ENCODE data around the gene AKAIN1. TPM values are rescaled to one million over a fixed set of nuclear protein-coding genes. Genes with fewer than 3 reads are reported as not detected.

AKAIN1 gene
- total RNA-seq, 6 experiments from 2014 or later, result not detected

GRCh38 chr18:5155218-5155906, 41.7 kb downstream of the AKAIN1 start:
- Mint-ChIP-seq H3K27me3 (ENCODE audit: insufficient read depth) (no peaks in the 10 kb centered on the region; the same call in 1 of the 2 replicates), H3K4me1 (ENCODE audit: low read depth) (no peaks in the 10 kb centered on the region), H3K4me3 (no peak overlapping the region), H3K36me3 (ENCODE audit: low read depth) (peaks cover 5% of the 10 kb centered on the region; the same call in 1 of the 2 replicates), H3K9me3 (peaks cover 45% of the 10 kb centered on the region), H3K27ac (no peak overlapping the region)
- DNase-seq, result no peak
- no peak for TF ChIP-seq CTCF (IDR thresholded peaks at IDR 0.05)

GRCh38 chr18:5152343-5153020, 44.6 kb downstream of the AKAIN1 start:
- no peak for DNase-seq
- H3K4me1 Mint-ChIP-seq (ENCODE audit: low read depth), result no peaks in the 10 kb centered on the region
- no peak for TF ChIP-seq CTCF (IDR thresholded peaks at IDR 0.05)
- H3K27ac Mint-ChIP-seq, result no peak overlapping the region
- H3K4me3 Mint-ChIP-seq, result no peak overlapping the region
- H3K27me3 Mint-ChIP-seq (ENCODE audit: insufficient read depth), result no peaks in the 10 kb centered on the region; the same call in 1 of the 2 replicates
- H3K36me3 Mint-ChIP-seq (ENCODE audit: low read depth), result no peaks in the 10 kb centered on the region
- peaks cover 24% of the 10 kb centered on the region for H3K9me3 Mint-ChIP-seq

GRCh38 chr18:5150894-5151293, 46.2 kb downstream of the AKAIN1 start:
- H3K4me1 Mint-ChIP-seq (ENCODE audit: low read depth), result no peaks in the 10 kb centered on the region
- TF ChIP-seq CTCF (IDR thresholded peaks at IDR 0.05), result no peak

GRCh38 chr18:5146093-5146492, 51.0 kb downstream of the AKAIN1 start:
- H3K27ac Mint-ChIP-seq, result no peak overlapping the region
- no peak overlapping the region for H3K4me3 Mint-ChIP-seq
- no peak for TF ChIP-seq CTCF (IDR thresholded peaks at IDR 0.05)
- no peaks in the 10 kb centered on the region for H3K36me3 Mint-ChIP-seq (ENCODE audit: low read depth)
- no peak for DNase-seq
- no peaks in the 10 kb centered on the region for H3K4me1 Mint-ChIP-seq (ENCODE audit: low read depth)
- H3K9me3 Mint-ChIP-seq, result peaks cover 31% of the 10 kb centered on the region
- H3K27me3 Mint-ChIP-seq (ENCODE audit: insufficient read depth), result no peaks in the 10 kb centered on the region; the same call in 1 of the 2 replicates

More at GRCh38 chr18:5150894-5151293, 46.2 kb downstream of the AKAIN1 start:
- DNase-seq, result no peak
- H3K27me3 Mint-ChIP-seq (ENCODE audit: insufficient read depth), result no peaks in the 10 kb centered on the region; the same call in 1 of the 2 replicates
- no peak overlapping the region for H3K4me3 Mint-ChIP-seq
- no peaks in the 10 kb centered on the region for H3K36me3 Mint-ChIP-seq (ENCODE audit: low read depth)
- H3K27ac Mint-ChIP-seq, result no peak overlapping the region
- H3K9me3 Mint-ChIP-seq, result peaks cover 22% of the 10 kb centered on the region

- H3K27me3 Mint-ChIP-seq (ENCODE audit: insufficient read depth), result no peaks in the 10 kb centered on the region
- peaks cover 32% of the 10 kb centered on the region for H3K9me3 Mint-ChIP-seq
- no peak for DNase-seq
- no peak overlapping the region for H3K4me3 Mint-ChIP-seq
- H3K36me3 Mint-ChIP-seq (ENCODE audit: low read depth), result no peaks in the 10 kb centered on the region
- H3K4me1 Mint-ChIP-seq (ENCODE audit: low read depth), result no peaks in the 10 kb centered on the region
- TF ChIP-seq CTCF (IDR thresholded peaks at IDR 0.05), result no peak
- H3K27ac Mint-ChIP-seq, result no peak overlapping the region
Measured at GRCh38 chr18:5145168-5145825, 51.8 kb downstream of the AKAIN1 start.

All from HFFc6 (cell line).